Measurements from ENCODE around the gene PRSS36.
A peak's percentile ranks its signal among the peaks of the same experiment; 100 is the strongest.

GRCh38 chr16:31134625-31135534 is 15.0 kb downstream of the PRSS36 start:
- TF ChIP-seq POLR2AphosphoS5 (IDR thresholded peaks at IDR 0.05) (peak in 2 of 3 donors; percentile 67 to 85), POLR2A (IDR thresholded peaks at IDR 0.05) (peak in 2 of 4 donors; percentile 25 to 50)
